WTC11 (cell line): Measurements from ENCODE around the gene RSPH1. TPM values are rescaled to one million over a fixed set of nuclear protein-coding genes. Genes with fewer than 3 reads are reported as not detected.

Experiments used
- ATAC-seq: fragments of 200-7000 bp; cut with Tn5 transposase; 2 replicates; pipeline ENCODE4 v1.10.0; 2021; ENCODE audit warnings: mild to moderate bottlenecking, moderate library complexity
- CTCF ChIA-PET: fragments of 300-600 bp; sonication (Branson Sonifier 250); formaldehyde crosslinking; loops from one replicate; lab custom pipeline; 2021; ENCODE audit warnings: antibody characterized with exemption; lab: Charles Lee
- POLR2A ChIA-PET: fragments of 350-600 bp; sonication (Branson Sonifier 250); formaldehyde crosslinking; loops from one replicate; lab custom pipeline; 2021; ENCODE audit warnings: antibody characterized with exemption; lab: Charles Lee
- DNase-seq: peaks from one replicate; pipeline ENCODE4 v3.0.0; 2021; ENCODE audit warnings: low spot score
- H3K27ac Mint-ChIP-seq: 2 replicates; pipeline ENCODE4 v1.8.0; 2021; ENCODE audit warnings: mixed read lengths
- H3K27me3 Mint-ChIP-seq: 2 replicates; pipeline ENCODE4 v1.8.0; 2021; ENCODE audit warnings: low read depth, mild to moderate bottlenecking, moderate library complexity, mixed read lengths
- H3K36me3 Mint-ChIP-seq: 2 replicates; pipeline ENCODE4 v1.8.0; 2021; ENCODE audit warnings: mixed read lengths
- H3K4me1 Mint-ChIP-seq: 2 replicates; pipeline ENCODE4 v1.8.0; 2022; ENCODE audit warnings: mixed read lengths
- H3K4me3 Mint-ChIP-seq: 2 replicates; pipeline ENCODE4 v1.8.0; 2021; ENCODE audit warnings: mild to moderate bottlenecking, moderate library complexity, mixed read lengths
- H3K9me3 Mint-ChIP-seq: 2 replicates; pipeline ENCODE4 v1.8.0; 2021; ENCODE audit warnings: mixed read lengths
- FOXJ3 ChIP-seq: sonication (generic); formaldehyde crosslinking; IDR thresholded peaks from 2 replicates; pipeline ENCODE4 v1.9.0; 2021; ENCODE audit warnings: missing genetic modification reagents, mild to moderate bottlenecking, borderline replicate concordance
- GABPB1 ChIP-seq: sonication (generic); formaldehyde crosslinking; IDR thresholded peaks from 2 replicates; pipeline ENCODE4 v1.8.1; 2023; ENCODE audit warnings: mild to moderate bottlenecking, missing genetic modification reagents
- IRF2 ChIP-seq: sonication (generic); formaldehyde crosslinking; IDR thresholded peaks from 2 replicates; pipeline ENCODE4 v1.8.0; 2022; ENCODE audit warnings: low read depth, missing genetic modification reagents, borderline replicate concordance
- MXD4 ChIP-seq: fragments of 250-450 bp; sonication (Bioruptor Pico); IDR thresholded peaks from 2 replicates; pipeline ENCODE4 v1.8.0; 2021; ENCODE audit warnings: mild to moderate bottlenecking, moderate library complexity, borderline replicate concordance
- MYBL2 ChIP-seq: sonication (generic); formaldehyde crosslinking; IDR thresholded peaks from 2 replicates; pipeline ENCODE4 v1.8.1; 2023; ENCODE audit warnings: mild to moderate bottlenecking, moderate library complexity, missing genetic modification reagents
- SMAD4 ChIP-seq: sonication (generic); formaldehyde crosslinking; IDR thresholded peaks from 2 replicates; pipeline ENCODE4 v1.8.0; 2022; ENCODE audit warnings: mild to moderate bottlenecking, missing genetic modification reagents
- SP1 ChIP-seq: sonication (generic); formaldehyde crosslinking; conservative IDR thresholded peaks from 2 replicates; pipeline ENCODE4 v1.8.1; 2022; ENCODE audit warnings: missing genetic modification reagents
- TCF7 ChIP-seq: sonication (generic); formaldehyde crosslinking; IDR thresholded peaks from 2 replicates; pipeline ENCODE4 v1.8.0; 2022; ENCODE audit warnings: mild to moderate bottlenecking, low read depth, missing genetic modification reagents, moderate library complexity
- ZNF219 ChIP-seq: sonication (generic); formaldehyde crosslinking; IDR thresholded peaks from 2 replicates; pipeline ENCODE4 v1.8.0; 2023; ENCODE audit warnings: missing genetic modification reagents, mild to moderate bottlenecking, borderline replicate concordance
- ZNF263 ChIP-seq: sonication (generic); formaldehyde crosslinking; IDR thresholded peaks from 2 replicates; pipeline ENCODE4 v1.8.1; 2022; ENCODE audit warnings: low read depth, mild to moderate bottlenecking, moderate library complexity, missing genetic modification reagents
- ZNF317 ChIP-seq: sonication (generic); formaldehyde crosslinking; IDR thresholded peaks from 2 replicates; pipeline ENCODE4 v1.8.1; 2023; ENCODE audit warnings: low read depth, mild to moderate bottlenecking, moderate library complexity, missing genetic modification reagents, borderline replicate concordance
- ZNF396 ChIP-seq: fragments of 250-450 bp; sonication (Bioruptor Pico); IDR thresholded peaks from 2 replicates; pipeline ENCODE4 v1.8.0; 2021; ENCODE audit warnings: mild to moderate bottlenecking, moderate library complexity, borderline replicate concordance
- ZNF416 ChIP-seq: fragments of 250-450 bp; sonication (Bioruptor Pico); IDR thresholded peaks from 2 replicates; pipeline ENCODE4 v1.9.0; 2021; ENCODE audit warnings: mild to moderate bottlenecking, inconsistent platforms
- total RNA-seq: library from RNA; stranded (reverse); gene quantifications from 3 replicates; pipeline ENCODE4 v1.2.3, GENCODE V29; 2021
- TF ChIP-seq, protein P1 (sequence below): fragments of 250-450 bp; sonication (Bioruptor Pico); conservative IDR thresholded peaks from 2 replicates; pipeline ENCODE4 v1.9.0; 2021; ENCODE audit warnings: mild to moderate bottlenecking
- TF ChIP-seq, protein P2 (sequence below): fragments of 250-450 bp; sonication (Bioruptor Pico); IDR thresholded peaks from 2 replicates; pipeline ENCODE4 v1.8.0; 2021; ENCODE audit warnings: mild to moderate bottlenecking
- TF ChIP-seq, protein P3 (sequence below): sonication (generic); formaldehyde crosslinking; IDR thresholded peaks from 2 replicates; pipeline ENCODE4 v1.8.0; 2023; ENCODE audit warnings: mild to moderate bottlenecking, missing genetic modification reagents
- TF ChIP-seq, protein P4 (sequence below): fragments of 200-600 bp; IDR thresholded peaks from 2 replicates; pipeline ENCODE4 v1.8.0; 2022; ENCODE audit warnings: antibody characterized with exemption
- TF ChIP-seq, protein P5 (sequence below): fragments of 250-450 bp; sonication (Bioruptor Pico); IDR thresholded peaks from 2 replicates; pipeline ENCODE4 v1.9.0; 2021; ENCODE audit warnings: mild to moderate bottlenecking

The RSPH1 gene
- total RNA-seq, 1 experiment from 2014 or later, result 0.11 TPM

DNA sequence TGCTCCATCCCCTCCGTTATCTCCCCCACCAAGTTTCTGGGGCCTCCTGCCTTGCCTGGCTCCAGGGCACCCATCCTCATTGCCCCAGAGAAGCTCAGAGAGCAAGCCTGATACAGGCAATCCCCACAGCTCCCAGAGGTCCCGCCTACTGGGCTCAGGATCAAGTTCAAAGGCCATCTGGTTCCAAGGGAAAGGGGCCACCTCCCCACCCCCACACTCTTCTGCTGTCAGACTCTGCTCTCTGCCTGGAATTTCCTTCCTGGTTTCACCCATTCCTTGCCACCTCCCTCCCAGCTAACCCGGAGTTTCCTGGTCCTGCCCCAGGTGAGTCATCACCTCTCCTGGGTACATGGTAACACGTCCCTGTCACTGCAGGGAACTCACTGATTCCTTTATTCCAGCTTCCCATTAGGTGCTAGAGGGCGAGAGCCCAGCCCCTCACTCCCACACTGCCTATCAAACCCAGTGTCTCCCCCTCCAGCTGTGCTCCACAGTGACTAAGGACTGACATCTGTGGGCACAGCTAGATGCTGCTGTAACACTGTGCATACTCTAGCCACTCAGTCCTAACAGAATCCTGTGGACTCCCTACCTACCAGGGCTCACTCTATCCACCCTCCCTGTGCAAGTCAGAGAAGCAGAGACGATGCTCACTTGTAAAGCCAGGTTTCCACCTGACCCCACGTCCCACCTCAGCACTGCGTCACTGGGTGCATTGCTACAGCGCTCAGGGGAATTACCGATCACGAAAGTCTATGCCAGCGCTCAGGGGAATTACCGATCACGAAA lies 21.8 kb downstream of the RSPH1 start (continued):
- TF ChIP-seq, protein P1, sequence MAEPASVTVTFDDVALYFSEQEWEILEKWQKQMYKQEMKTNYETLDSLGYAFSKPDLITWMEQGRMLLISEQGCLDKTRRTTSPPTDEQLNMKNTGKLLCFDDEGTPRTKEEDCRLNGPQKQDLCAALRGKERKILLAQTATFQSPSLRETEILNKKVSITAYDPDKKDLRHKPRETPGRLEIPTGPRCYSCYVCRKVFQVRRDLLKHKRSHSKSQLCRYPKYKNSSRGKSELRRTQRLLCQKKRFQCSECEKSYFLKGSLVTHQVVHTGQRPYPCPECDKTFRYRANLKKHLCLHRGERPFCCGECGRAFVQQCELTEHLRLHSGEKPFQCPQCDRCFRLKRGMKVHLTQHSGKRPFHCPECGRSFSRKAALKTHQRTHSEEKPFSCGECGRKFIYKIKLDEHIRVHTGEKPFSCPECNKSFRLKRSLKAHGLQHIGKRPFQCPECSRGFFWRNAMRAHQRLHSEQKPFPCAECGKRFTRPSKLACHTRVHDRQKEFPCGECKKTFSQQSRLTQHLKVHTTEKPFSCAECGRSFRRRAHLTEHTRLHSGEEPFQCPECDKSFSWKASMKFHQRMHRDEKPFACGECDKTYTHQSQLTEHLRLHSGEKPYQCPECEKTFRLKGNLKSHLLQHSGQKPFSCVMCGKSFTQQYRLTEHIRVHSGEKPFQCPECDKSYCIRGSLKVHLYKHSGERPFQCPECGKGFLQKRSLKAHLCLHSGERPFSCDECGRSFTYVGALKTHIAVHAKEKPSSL (CRISPR knock-in tag), result no peak
- TF ChIP-seq, protein P2, sequence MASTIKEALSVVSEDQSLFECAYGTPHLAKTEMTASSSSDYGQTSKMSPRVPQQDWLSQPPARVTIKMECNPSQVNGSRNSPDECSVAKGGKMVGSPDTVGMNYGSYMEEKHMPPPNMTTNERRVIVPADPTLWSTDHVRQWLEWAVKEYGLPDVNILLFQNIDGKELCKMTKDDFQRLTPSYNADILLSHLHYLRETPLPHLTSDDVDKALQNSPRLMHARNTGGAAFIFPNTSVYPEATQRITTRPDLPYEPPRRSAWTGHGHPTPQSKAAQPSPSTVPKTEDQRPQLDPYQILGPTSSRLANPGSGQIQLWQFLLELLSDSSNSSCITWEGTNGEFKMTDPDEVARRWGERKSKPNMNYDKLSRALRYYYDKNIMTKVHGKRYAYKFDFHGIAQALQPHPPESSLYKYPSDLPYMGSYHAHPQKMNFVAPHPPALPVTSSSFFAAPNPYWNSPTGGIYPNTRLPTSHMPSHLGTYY (CRISPR knock-in tag), result no peak
- no peak for TF ChIP-seq IRF2 (CRISPR knock-in tag)

DNA sequence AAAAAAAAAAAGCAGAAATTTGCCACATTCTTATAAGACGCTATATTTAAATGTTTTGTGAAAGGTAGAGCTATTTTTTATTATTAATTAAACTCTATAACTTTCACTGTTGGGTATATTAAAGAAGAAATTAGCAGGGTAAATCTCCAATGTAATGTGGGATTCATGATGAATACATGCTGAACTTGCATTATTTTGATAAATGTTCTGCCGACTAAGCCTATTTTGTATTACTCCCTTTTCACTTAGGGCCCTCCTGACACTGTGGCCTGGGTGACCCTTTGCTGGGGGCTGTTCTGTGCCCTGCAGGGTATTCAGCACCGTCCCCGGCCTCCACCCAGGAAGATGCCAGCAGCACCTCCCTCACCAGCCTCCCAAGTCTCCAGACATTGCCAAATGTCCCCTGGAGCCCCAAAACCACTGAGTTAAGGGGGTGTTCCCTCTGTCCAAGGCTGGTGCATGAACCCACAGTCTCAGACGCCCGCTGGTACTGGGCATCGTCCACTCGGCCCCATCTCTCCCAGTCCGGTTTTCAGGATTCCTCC lies 22.5 kb downstream of the RSPH1 start:
- no peak for DNase-seq
- no peak overlapping the region for H3K4me3 Mint-ChIP-seq
- H3K4me1 Mint-ChIP-seq, result peaks cover 17% of the 10 kb centered on the region
- ChIA-PET CTCF (interaction anchor here (0.8 kb wide), 1 partner anchor 24 kb away, joined by 3 read pairs; no protein-coding TSS in a partner anchor), POLR2A (no interaction called here)
- no peak for ATAC-seq
- H3K27ac Mint-ChIP-seq, result no peak overlapping the region
- no peaks in the 10 kb centered on the region for H3K27me3 Mint-ChIP-seq
- H3K36me3 Mint-ChIP-seq, result no peaks in the 10 kb centered on the region
- TF ChIP-seq SP1 (no peak), SMAD4 (CRISPR knock-in tag) (no peak), ZNF396 (CRISPR knock-in tag) (no peak)
- TF ChIP-seq, all 79 proteins: peak for 0
- H3K9me3 Mint-ChIP-seq, result no peaks in the 10 kb centered on the region

DNA sequence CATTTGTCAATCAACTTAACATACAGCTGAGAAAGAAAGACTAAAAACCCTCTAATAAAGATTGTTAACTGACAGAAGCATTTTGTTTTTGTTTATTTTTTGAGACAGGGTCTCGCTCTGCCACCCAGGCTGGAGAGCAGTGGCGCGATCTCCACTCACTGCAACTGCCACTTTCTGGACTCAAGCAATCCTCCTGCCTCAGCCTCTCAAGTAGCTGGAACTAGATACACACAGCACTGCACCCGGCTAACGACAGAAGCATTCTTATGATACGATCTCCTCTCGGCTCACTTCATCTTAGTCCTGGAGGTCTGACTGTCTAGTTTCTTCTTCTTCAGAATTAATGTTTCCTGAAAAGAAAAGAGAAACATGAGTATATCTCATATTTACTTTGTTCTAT lies 23.5 kb downstream of the RSPH1 start:
- Mint-ChIP-seq H3K27ac (no peak overlapping the region), H3K4me3 (no peak overlapping the region), H3K4me1 (peaks cover 26% of the 10 kb centered on the region), H3K27me3 (no peaks in the 10 kb centered on the region), H3K36me3 (no peaks in the 10 kb centered on the region), H3K9me3 (no peaks in the 10 kb centered on the region)
- ChIA-PET POLR2A (no interaction called here), CTCF (no interaction called here)
- ATAC-seq, result no peak
- no peak for DNase-seq
- TF ChIP-seq ZNF416 (CRISPR knock-in tag) (no peak), TCF7 (CRISPR knock-in tag) (no peak), FOXJ3 (no peak), ZNF219 (no peak), MYBL2 (CRISPR knock-in tag) (no peak), ZNF317 (CRISPR knock-in tag) (no peak), MXD4 (CRISPR knock-in tag) (no peak), GABPB1 (CRISPR knock-in tag) (no peak), ZNF263 (CRISPR knock-in tag) (no peak)
- TF ChIP-seq, protein P3, sequence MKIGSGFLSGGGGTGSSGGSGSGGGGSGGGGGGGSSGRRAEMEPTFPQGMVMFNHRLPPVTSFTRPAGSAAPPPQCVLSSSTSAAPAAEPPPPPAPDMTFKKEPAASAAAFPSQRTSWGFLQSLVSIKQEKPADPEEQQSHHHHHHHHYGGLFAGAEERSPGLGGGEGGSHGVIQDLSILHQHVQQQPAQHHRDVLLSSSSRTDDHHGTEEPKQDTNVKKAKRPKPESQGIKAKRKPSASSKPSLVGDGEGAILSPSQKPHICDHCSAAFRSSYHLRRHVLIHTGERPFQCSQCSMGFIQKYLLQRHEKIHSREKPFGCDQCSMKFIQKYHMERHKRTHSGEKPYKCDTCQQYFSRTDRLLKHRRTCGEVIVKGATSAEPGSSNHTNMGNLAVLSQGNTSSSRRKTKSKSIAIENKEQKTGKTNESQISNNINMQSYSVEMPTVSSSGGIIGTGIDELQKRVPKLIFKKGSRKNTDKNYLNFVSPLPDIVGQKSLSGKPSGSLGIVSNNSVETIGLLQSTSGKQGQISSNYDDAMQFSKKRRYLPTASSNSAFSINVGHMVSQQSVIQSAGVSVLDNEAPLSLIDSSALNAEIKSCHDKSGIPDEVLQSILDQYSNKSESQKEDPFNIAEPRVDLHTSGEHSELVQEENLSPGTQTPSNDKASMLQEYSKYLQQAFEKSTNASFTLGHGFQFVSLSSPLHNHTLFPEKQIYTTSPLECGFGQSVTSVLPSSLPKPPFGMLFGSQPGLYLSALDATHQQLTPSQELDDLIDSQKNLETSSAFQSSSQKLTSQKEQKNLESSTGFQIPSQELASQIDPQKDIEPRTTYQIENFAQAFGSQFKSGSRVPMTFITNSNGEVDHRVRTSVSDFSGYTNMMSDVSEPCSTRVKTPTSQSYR (CRISPR knock-in tag), result no peak
- TF ChIP-seq, protein P4, sequence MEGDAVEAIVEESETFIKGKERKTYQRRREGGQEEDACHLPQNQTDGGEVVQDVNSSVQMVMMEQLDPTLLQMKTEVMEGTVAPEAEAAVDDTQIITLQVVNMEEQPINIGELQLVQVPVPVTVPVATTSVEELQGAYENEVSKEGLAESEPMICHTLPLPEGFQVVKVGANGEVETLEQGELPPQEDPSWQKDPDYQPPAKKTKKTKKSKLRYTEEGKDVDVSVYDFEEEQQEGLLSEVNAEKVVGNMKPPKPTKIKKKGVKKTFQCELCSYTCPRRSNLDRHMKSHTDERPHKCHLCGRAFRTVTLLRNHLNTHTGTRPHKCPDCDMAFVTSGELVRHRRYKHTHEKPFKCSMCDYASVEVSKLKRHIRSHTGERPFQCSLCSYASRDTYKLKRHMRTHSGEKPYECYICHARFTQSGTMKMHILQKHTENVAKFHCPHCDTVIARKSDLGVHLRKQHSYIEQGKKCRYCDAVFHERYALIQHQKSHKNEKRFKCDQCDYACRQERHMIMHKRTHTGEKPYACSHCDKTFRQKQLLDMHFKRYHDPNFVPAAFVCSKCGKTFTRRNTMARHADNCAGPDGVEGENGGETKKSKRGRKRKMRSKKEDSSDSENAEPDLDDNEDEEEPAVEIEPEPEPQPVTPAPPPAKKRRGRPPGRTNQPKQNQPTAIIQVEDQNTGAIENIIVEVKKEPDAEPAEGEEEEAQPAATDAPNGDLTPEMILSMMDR, result no peak
- TF ChIP-seq, protein P2 (CRISPR knock-in tag), result no peak
- TF ChIP-seq, protein P5, sequence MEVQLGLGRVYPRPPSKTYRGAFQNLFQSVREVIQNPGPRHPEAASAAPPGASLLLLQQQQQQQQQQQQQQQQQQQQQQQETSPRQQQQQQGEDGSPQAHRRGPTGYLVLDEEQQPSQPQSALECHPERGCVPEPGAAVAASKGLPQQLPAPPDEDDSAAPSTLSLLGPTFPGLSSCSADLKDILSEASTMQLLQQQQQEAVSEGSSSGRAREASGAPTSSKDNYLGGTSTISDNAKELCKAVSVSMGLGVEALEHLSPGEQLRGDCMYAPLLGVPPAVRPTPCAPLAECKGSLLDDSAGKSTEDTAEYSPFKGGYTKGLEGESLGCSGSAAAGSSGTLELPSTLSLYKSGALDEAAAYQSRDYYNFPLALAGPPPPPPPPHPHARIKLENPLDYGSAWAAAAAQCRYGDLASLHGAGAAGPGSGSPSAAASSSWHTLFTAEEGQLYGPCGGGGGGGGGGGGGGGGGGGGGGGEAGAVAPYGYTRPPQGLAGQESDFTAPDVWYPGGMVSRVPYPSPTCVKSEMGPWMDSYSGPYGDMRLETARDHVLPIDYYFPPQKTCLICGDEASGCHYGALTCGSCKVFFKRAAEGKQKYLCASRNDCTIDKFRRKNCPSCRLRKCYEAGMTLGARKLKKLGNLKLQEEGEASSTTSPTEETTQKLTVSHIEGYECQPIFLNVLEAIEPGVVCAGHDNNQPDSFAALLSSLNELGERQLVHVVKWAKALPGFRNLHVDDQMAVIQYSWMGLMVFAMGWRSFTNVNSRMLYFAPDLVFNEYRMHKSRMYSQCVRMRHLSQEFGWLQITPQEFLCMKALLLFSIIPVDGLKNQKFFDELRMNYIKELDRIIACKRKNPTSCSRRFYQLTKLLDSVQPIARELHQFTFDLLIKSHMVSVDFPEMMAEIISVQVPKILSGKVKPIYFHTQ, result no peak
